SK-MEL-5 (cell line): ENCODE measurements around the gene CACNB4. TPM values are rescaled to one million over a fixed set of nuclear protein-coding genes. Genes with fewer than 3 reads are reported as not detected.
"Not testable (repeated sequence)": the region's sequence is repeated elsewhere in the genome, so short reads cannot be mapped to it uniquely, and the experiment has no call there.

Experiments used
- DNase-seq: peaks from one replicate; pipeline ENCODE4 v3.0.0-alpha.2; 2016; ENCODE audit warnings: low read depth, low spot score
- in situ Hi-C: cut with HindIII; loops from 2 replicates; pipeline ENCODE4 v1.10.0; 2016; ENCODE audit warnings: low sequenced_read_pairs, high pct_unique_total_duplicates, low pct_unique_long_range_greater_than_20kb
- total RNA-seq: library from RNA; depleted of rRNA; stranded (reverse); fragments of >200 nt; shearing (Covaris generic); gene quantifications from 2 replicates; pipeline ENCODE4 v1.2.3, GENCODE V29; 2014

Gene CACNB4
- total RNA-seq, 1 experiment from 2014 or later = 0.29 TPM

DNA sequence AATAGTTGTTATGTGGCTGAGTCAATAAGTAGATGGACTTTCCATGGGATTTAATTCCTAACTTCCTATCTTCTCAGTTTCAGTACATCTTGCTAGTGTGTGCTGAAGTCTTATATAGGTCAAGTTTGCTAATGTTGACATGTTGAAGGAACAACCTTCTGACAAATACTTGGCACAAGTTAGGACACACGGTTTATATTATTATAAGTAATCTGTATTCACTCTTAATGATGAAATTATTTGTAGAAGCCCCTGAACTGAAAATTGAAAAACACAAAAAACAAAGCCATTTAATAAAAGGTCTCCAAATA is 289.8 kb downstream of the CACNB4 start:
- DNase-seq = peak; percentile 13
- in situ Hi-C loops = no loop called here

DNA sequence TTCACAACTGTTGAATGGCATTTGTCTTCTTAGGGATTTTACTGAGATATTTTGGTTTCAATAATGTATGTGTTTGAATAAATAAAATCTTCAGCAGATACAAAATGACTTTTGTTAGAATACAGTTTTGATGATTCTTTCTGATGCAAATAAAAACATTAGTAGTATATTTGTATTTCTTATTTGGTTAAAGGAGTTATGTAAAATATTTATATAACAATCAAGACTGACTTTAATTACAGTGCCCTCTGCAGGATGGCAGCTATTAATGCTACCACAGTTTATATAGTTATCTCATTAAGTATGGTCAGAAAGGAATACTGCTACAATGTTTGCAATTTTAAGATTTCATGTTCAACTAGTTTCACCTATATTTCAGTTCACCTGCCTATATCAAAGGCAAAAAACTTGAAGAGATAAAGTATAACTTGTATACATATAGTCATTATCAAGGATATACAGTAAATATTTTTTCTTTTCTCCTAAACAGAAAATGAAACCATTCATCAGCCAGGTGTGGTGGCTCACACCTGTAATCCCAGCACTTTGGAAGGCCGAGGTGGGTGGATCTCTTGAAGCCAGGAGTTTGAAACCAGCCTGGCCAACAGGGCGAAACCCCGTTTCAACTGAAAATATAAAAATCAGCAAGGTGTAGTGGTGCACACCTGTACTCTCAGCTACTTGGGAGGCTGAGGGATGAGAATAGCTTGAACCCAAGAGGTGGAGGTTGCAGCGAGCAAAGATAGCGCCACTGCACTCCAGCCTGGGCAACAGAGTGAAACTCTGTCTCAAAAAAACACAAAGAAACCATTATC is 290.4 kb downstream of the CACNB4 start:
- in situ Hi-C loops = no loop called here
- DNase-seq = peak; percentile 35

DNA sequence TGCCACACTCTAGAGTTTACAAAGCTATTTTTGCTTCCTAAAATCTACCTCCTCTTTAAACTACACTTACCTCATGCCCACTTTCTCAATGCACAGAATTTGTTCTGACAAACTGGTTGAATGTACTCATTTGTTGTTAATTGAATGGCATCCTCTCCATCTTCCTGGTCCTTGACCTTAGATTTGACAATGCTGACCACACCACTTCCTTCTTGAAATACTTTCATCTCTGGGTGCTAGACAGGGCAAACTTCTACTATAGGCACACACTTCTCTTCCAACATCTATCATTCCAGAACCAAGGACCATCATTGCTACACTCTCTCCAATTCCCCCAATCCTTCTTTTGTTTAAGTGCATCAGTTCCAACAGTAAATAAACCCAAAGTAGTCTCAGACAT is 292.9 kb downstream of the CACNB4 start:
- in situ Hi-C loops = no loop called here
- DNase-seq = no peak

GRCh38 chr2:151805343-151805742 is 293.5 kb downstream of the CACNB4 start:
- in situ Hi-C loops = no loop called here
- DNase-seq = no peak

GRCh38 chr2:151803811-151804210 is 295.0 kb downstream of the CACNB4 start:
- DNase-seq = no peak
- in situ Hi-C loops = no loop called here

DNA sequence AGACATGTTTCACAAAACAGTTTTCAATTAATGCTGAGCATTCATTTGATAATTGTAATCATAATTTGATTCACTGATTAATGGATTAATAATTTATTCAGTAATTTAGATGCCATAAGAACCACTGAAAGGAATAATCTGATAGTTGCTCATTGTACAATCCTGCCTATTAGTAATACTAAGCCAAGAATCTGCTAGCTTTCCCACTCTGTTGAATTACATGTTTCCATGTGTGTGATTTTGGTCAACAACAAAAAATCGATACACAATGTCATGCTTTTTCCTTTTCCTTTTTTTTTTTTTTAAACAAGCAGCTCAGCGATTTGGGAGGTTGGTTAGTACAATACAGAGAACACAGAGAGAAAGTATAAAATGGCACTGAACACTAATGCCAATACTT is 296.5 kb downstream of the CACNB4 start:
- DNase-seq = no peak
- in situ Hi-C loops = no loop called here

GRCh38 chr2:151799886-151800292 is 299.0 kb downstream of the CACNB4 start:
- no peak for DNase-seq
- in situ Hi-C loops = no loop called here

DNA sequence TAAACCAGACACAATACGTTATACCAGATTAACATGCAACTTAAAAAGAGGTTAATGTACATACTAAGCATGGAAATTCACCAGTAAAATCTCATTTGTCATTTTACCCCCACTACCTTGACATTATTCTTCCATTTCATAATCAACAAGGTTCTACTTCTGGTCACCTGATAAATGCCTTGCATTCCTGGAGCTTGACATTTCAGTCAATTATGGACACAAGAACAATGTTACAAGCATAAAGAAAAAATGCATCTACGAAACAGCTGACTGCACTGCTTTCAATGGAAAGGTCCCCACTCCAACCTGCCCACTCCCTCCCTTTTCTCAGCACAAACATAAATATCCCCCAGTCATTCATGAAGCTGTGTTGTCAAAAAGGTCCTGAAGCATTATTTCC is 302.1 kb downstream of the CACNB4 start:
- DNase-seq = no peak

GRCh38 chr2:151795646-151796240 is 303.1 kb downstream of the CACNB4 start:
- in situ Hi-C loops = no loop called here
- no peak for DNase-seq

More for the DNA sequence above, 302.1 kb downstream of the CACNB4 start:
- in situ Hi-C loops = no loop called here

- DNase-seq, in situ Hi-C loops: not testable (repeated sequence)
Measured at GRCh38 chr2:151794422-151794821, 304.4 kb downstream of the CACNB4 start.

- in situ Hi-C loops = no loop called here
- no peak for DNase-seq
Measured at GRCh38 chr2:151793123-151793522, 305.7 kb downstream of the CACNB4 start.

- in situ Hi-C loops = no loop called here
Measured at GRCh38 chr2:151792589-151792988, 306.3 kb downstream of the CACNB4 start.

DNA sequence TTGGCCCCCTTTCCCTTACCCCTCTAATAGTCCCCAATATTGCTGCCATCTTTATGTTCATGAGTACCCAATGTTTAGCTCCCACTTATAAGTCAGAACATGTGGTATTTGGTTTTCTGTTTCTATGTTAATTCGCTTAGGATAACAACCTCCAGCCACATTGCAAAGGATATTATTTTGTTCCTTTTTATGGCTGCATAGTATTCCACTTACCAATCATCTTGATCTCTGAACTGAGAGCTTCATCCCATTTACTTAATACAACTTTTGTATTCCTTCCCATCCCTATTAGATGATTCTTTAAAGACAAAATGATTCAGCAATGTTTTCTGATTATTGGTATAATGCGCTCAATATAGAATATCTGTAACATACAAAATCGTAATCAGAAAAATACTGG is 307.3 kb downstream of the CACNB4 start:
- DNase-seq = no peak
- in situ Hi-C loops = no loop called here

More at GRCh38 chr2:151792589-151792988, 306.3 kb downstream of the CACNB4 start:
- DNase-seq = no peak

- in situ Hi-C loops = no loop called here
- DNase-seq = no peak
Measured at GRCh38 chr2:151790689-151791088, 308.2 kb downstream of the CACNB4 start.

DNA sequence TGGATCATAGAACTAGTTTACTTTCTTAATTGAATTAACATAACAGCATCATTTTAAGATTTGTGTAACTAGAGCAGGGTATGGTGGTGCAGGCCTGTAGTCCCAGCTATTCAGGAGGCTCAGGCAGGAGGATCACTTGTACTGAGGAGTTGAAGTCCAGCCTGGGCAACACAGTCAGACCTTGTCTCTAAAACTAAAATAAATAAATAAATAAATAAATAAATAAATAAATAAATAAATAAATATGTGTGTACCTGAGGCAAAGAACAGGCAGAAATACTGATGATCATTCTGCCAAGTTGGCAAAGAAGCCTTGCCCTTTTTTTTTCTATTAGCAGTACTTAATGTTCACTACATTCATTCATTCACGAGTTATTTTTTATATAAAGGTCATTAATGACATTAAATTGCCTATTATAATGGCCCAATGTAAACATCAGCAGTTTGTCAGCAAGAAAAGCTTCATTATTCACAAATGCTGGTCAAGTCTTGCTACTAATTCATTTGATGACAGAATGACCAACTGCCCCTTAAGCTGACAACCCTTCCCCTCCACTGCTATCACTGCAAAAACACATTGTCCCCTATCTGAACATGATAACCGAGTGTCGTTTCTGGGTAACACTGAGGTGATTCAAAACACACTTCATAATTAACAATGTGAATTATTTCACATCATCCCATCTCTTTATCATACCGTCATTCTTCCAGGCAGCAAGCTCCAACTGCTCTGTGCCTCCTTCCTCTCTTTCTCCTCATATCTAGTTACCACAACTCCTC is 309.6 kb downstream of the CACNB4 start:
- DNase-seq = no peak
- in situ Hi-C loops = no loop called here

DNA sequence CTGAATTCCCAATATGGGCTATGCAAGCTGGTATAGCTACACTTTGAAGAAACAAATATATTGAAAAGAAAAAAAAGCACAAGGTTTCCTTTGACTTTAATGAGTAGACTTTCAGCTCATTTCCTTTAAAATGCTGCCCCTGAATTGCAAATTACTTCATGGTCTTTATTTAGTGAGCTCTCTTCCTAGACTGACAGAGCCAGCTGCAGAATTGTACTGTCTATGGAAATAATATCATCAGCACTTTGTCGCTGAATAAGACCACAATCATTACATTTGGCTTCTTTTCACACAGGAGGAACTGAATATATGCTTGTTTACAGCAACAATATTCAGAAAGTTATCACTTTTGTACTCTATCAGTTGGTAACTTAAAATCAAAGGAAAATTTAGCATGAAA is 312.4 kb downstream of the CACNB4 start:
- no peak for DNase-seq
- in situ Hi-C loops = no loop called here

- DNase-seq = no peak
- in situ Hi-C loops = no loop called here
Measured at GRCh38 chr2:151786077-151786476, 312.8 kb downstream of the CACNB4 start.

DNA sequence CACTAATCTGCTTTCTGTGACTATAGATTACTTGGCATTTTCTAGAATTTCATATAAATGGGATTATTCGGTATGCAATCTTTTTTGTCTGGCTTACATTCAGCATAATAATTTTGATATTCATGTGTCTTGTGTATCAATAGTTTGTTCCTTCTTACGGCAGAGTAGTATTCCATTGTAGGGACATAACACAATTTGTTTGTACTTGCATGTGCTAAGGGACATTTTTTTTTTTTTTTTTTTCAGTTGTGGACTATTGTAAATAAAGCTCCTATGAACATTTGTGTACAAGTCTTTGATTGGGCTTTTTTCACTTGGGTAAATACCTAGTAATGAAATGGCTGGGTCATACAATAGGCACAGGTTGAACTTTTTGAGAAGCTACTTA is 315.7 kb downstream of the CACNB4 start:
- no peak for DNase-seq
- in situ Hi-C loops = no loop called here
